HepG2 (cell line): ENCODE results near the gene DRAM1. TPM values are rescaled to one million over a fixed set of nuclear protein-coding genes. Genes with fewer than 3 reads are reported as not detected.

Experiments
- ATAC-seq: fragments of 200-7000 bp; cut with Tn5 transposase; 3 replicates; pipeline ENCODE4 v1.9.1; 2020; ENCODE audit warnings: mild to moderate bottlenecking, moderate library complexity
- BruUV-seq: library from RNA; stranded (reverse); fragments of 400-500 nt; replicated peaks from 2 replicates; lab custom pipeline; 2021; lab: Mats Ljungman, UMichigan
- CTCF ChIA-PET: fragments of 300-600 bp; formaldehyde crosslinking; extraction: SDS; loops from one replicate; lab custom pipeline; 2021; ENCODE audit warnings: low total read pairs, inconsistent platforms, low intra/inter-chr PET ratio; lab: Yijun Ruan, JAX
- POLR2A ChIA-PET: fragments of 350-600 bp; sonication (Branson Sonifier 250); formaldehyde crosslinking; loops from one replicate; lab custom pipeline; 2020; ENCODE audit warnings: antibody characterized with exemption, inconsistent platforms; lab: Yijun Ruan, JAX
- DNase-seq: peaks from one replicate; pipeline ENCODE4 v3.0.0-alpha.2; 2015; ENCODE audit warnings: low spot score
- FAIRE-seq: peaks from 3 replicates; lab custom pipeline; 2011; peaks lifted over from hg19 to GRCh38; lab: Jason Lieb, UNC
- H2AFZ ChIP-seq: one replicate; pipeline ENCODE4 v1.6.1; 2011; ENCODE audit warnings: low read length, inconsistent platforms
- H3K27ac ChIP-seq: fragments of 300-600 bp; 3 replicates; pipeline ENCODE4 v1.8.0; 2011; ENCODE audit warnings: mixed run types, mild to moderate bottlenecking, mixed read lengths, low read length, inconsistent platforms; ENCODE audit not compliant: insufficient read depth; ENCODE audit errors: extremely low read length
- H3K27me3 ChIP-seq, 2 experiments: fragments of 200-600 bp in 1 of 2; 2 replicates in 1 of 2; 3 replicates in 1 of 2; pipeline versions ENCODE4 v1.6.0 to v1.8.0; 2011; ENCODE audit warnings: low read length in 2 of 2, mild to moderate bottlenecking in 2 of 2, moderate library complexity in 2 of 2, inconsistent platforms in 1 of 2; ENCODE audit not compliant: insufficient read depth in 2 of 2, control insufficient read depth in 1 of 2
- H3K36me3 ChIP-seq, 2 experiments: fragments of 200-600 bp in 1 of 2; replicated peaks in 1 of 2; 2 replicates in 1 of 2; 3 replicates in 1 of 2; pipeline versions ENCODE4 v1.5.1 to v1.8.0; 2011; ENCODE audit warnings: low read length in 2 of 2, inconsistent platforms in 1 of 2; ENCODE audit not compliant: insufficient read depth in 2 of 2, control insufficient read depth in 1 of 2
- H3K4me1 ChIP-seq: 2 replicates; pipeline ENCODE4 v1.5.1; 2012; ENCODE audit warnings: low read length, inconsistent platforms; ENCODE audit not compliant: insufficient read depth
- H3K4me2 ChIP-seq: 2 replicates; pipeline ENCODE4 v1.6.0; 2011; ENCODE audit warnings: low read depth, low read length, inconsistent platforms
- H3K4me3 ChIP-seq, 3 experiments: fragments of 200-600 bp in 1 of 3; sonication (generic), shearing (Covaris generic) in 1 of 3; replicated peaks in 1 of 3; 2 replicates each; pipeline ENCODE4 v1.5.1; 2011 to 2016; ENCODE audit warnings: low read length in 3 of 3, inconsistent platforms in 2 of 3, low read depth in 2 of 3, mild to moderate bottlenecking in 2 of 3, control low read depth in 1 of 3, mixed read lengths in 1 of 3; ENCODE audit not compliant: insufficient read depth in 1 of 3
- H3K79me2 ChIP-seq: one replicate; pipeline ENCODE4 v1.6.1; 2011; ENCODE audit warnings: low read length, inconsistent platforms; ENCODE audit not compliant: insufficient read depth
- H3K9ac ChIP-seq: 2 replicates; pipeline ENCODE4 v1.6.0; 2011; ENCODE audit warnings: mild to moderate bottlenecking, low read depth, low read length, inconsistent platforms; ENCODE audit not compliant: insufficient read depth
- H3K9me3 ChIP-seq: 2 replicates; pipeline ENCODE4 v1.5.1; 2012; ENCODE audit warnings: mild to moderate bottlenecking, low read length
- H4K20me1 ChIP-seq: 2 replicates; pipeline ENCODE4 v1.6.0; 2011; ENCODE audit warnings: inconsistent platforms, mild to moderate bottlenecking, low read length, moderate library complexity; ENCODE audit not compliant: insufficient read depth
- AGO1 ChIP-seq: fragments of 200-400 bp; formaldehyde crosslinking; IDR thresholded peaks from 2 replicates; pipeline ENCODE4 v1.6.1; 2017; ENCODE audit warnings: mild to moderate bottlenecking, low read depth, low read length, moderate library complexity; ENCODE audit not compliant: poor library complexity, severe bottlenecking
- HOXA9 ChIP-seq: sonication (generic); formaldehyde crosslinking; IDR thresholded peaks from 2 replicates; pipeline ENCODE4 v1.8.1; 2022; ENCODE audit warnings: missing genetic modification reagents, mild to moderate bottlenecking, moderate library complexity, borderline replicate concordance
- ISL2 ChIP-seq: sonication (generic); formaldehyde crosslinking; IDR thresholded peaks from 2 replicates; pipeline ENCODE4 v1.5.0; 2020; ENCODE audit warnings: missing genetic modification reagents
- JUNB ChIP-seq: sonication (generic); formaldehyde crosslinking; IDR thresholded peaks from 2 replicates; pipeline ENCODE4 v1.8.0; 2022; ENCODE audit warnings: missing genetic modification reagents, mild to moderate bottlenecking, borderline replicate concordance
- KMT2B ChIP-seq: IDR thresholded peaks from 2 replicates; pipeline ENCODE4 v1.6.1; 2016; ENCODE audit warnings: missing genetic modification reagents, missing compliant biosample characterization
- PCBP2 ChIP-seq: fragments of 200-400 bp; formaldehyde crosslinking; optimal IDR thresholded peaks from 2 replicates; pipeline ENCODE3; 2018; ENCODE audit warnings: low read length, low read depth; ENCODE audit not compliant: poor library complexity, severe bottlenecking
- RBM22 ChIP-seq: fragments of 200-400 bp; formaldehyde crosslinking; optimal IDR thresholded peaks from 2 replicates; pipeline ENCODE3; 2017; ENCODE audit warnings: mild to moderate bottlenecking, low read length, moderate library complexity
- SIN3B ChIP-seq: fragments of 150-350 bp; IDR thresholded peaks from 2 replicates; pipeline ENCODE4 v1.6.1; 2014; ENCODE audit warnings: low read length
- SKI ChIP-seq: fragments of 450-650 bp; IDR thresholded peaks from one replicate; pipeline ENCODE4 v1.6.1; 2018; ENCODE audit warnings: mild to moderate bottlenecking; ENCODE audit not compliant: partially characterized antibody
- SNRNP70 ChIP-seq: fragments of 200-400 bp; formaldehyde crosslinking; IDR thresholded peaks from 2 replicates; pipeline ENCODE4 v1.6.1; 2017; ENCODE audit warnings: mild to moderate bottlenecking, low read depth, low read length, moderate library complexity
- TMF1 ChIP-seq: sonication (generic); formaldehyde crosslinking; IDR thresholded peaks from 2 replicates; pipeline ENCODE4 v1.8.1; 2022; ENCODE audit warnings: low read depth, missing genetic modification reagents
- TRAFD1 ChIP-seq: sonication (generic); formaldehyde crosslinking; IDR thresholded peaks from 2 replicates; pipeline ENCODE4 v1.5.1; 2020; ENCODE audit warnings: missing genetic modification reagents, mild to moderate bottlenecking, borderline replicate concordance
- U2AF1 ChIP-seq: fragments of 200-400 bp; formaldehyde crosslinking; optimal IDR thresholded peaks from 2 replicates; pipeline ENCODE3; 2017; ENCODE audit warnings: mild to moderate bottlenecking, low read depth, low read length
- ZFP90 ChIP-seq: sonication (generic); formaldehyde crosslinking; IDR thresholded peaks from 2 replicates; pipeline ENCODE4 v1.8.0; 2022; ENCODE audit warnings: missing genetic modification reagents, mild to moderate bottlenecking, inconsistent platforms, borderline replicate concordance
- ZNF224 ChIP-seq: sonication (generic); formaldehyde crosslinking; IDR thresholded peaks from 2 replicates; pipeline ENCODE4 v1.5.0; 2020; ENCODE audit warnings: mild to moderate bottlenecking, missing genetic modification reagents
- ZNF225 ChIP-seq: sonication (generic); formaldehyde crosslinking; IDR thresholded peaks from 2 replicates; pipeline ENCODE4 v1.4.0; 2020; ENCODE audit warnings: mild to moderate bottlenecking, missing genetic modification reagents
- ZNF678 ChIP-seq: sonication (generic); formaldehyde crosslinking; IDR thresholded peaks from 2 replicates; pipeline ENCODE4 v1.4.0; 2020; ENCODE audit warnings: mild to moderate bottlenecking, missing genetic modification reagents
- ZNF75D ChIP-seq: sonication (generic); formaldehyde crosslinking; IDR thresholded peaks from 2 replicates; pipeline ENCODE4 v1.8.1; 2023; ENCODE audit warnings: missing genetic modification reagents, mild to moderate bottlenecking, borderline replicate concordance
- WGBS: methylation state at CpG from one replicate; pipeline ENCODE4 v1.1.6; 2017; ENCODE audit warnings: low lambda C conversion rate; 5-methylcytosine and 5-hydroxymethylcytosine counted together
- in situ Hi-C: cut with HindIII; loops from 2 replicates; pipeline ENCODE4 v1.10.0; 2017; ENCODE audit warnings: low pct_unique_long_range_greater_than_20kb; ENCODE audit not compliant: extremely low pct_ligation_motif_present
- intact Hi-C: fragments of 100-400 bp; cut with micrococcal nuclease; formaldehyde crosslinking; loops from one replicate; pipeline ENCODE4 v1.10.0; 2022; ENCODE audit not compliant: unreplicated experiment
- polyA plus RNA-seq, 8 experiments: library from polyadenylated mRNA; depleted of rRNA in 3 of 8; stranded (reverse) in 7 of 8; unstranded in 1 of 8; fragments of >200 nt; fragmentation: Illumina TruSeq in 4 of 8; extraction: Trizol in 4 of 8; gene quantifications; 2 replicates each; pipeline versions ENCODE4 v1.2.1 to v1.2.3, GENCODE V29; 2011 to 2016; ENCODE audit warnings: low read depth in 4 of 8, missing spikeins in 1 of 8, mixed read lengths in 1 of 8; ENCODE audit not compliant: insufficient read depth in 1 of 8
- total RNA-seq, 5 experiments: library from RNA; depleted of rRNA; stranded (reverse); fragments of >200 nt; fragmentation: Illumina TruSeq; extraction: Trizol; gene quantifications; 2 replicates each; pipeline ENCODE4 v1.2.3, GENCODE V29; 2016; ENCODE audit warnings: low read depth in 1 of 5

The DRAM1 gene
- total and polyA plus RNA-seq, 2 of the 13 experiments (the other 11 are each of a cell fraction or from before 2014, with no cell fraction given) = 20.9 to 32.6 TPM

- in situ Hi-C loops = no loop called here
- DNase-seq (no peak), ATAC-seq (no peak), FAIRE-seq (no peak)
- CTCF ChIA-PET = no interaction called here
- POLR2A ChIA-PET = no interaction called here
- no TSS peak for BruUV-seq
- Histone ChIP-seq H3K4me1 (peaks cover 10% of the 10 kb centered on the region), H4K20me1 (no peaks in the 10 kb centered on the region), H3K27ac (no peak overlapping the region), H3K4me2 (no peak overlapping the region), H3K9me3 (no peaks in the 10 kb centered on the region), H3K36me3 (no peaks in the 10 kb centered on the region), H2AFZ (no peak overlapping the region), H3K27me3 (no peaks in the 10 kb centered on the region), H3K9ac (no peak overlapping the region), H3K4me3 (no peak overlapping the region), H3K79me2 (no peaks in the 10 kb centered on the region)
- WGBS = 75% methylated on average over 1 of the region's 1 CpG
- intact Hi-C loops = no loop called here
- TF ChIP-seq HOXA9 (CRISPR knock-in tag) (no peak), PCBP2 (no peak), SIN3B (no peak), ZNF678 (CRISPR knock-in tag) (no peak), ZNF75D (CRISPR knock-in tag) (no peak), TRAFD1 (CRISPR knock-in tag) (no peak), ISL2 (CRISPR knock-in tag) (no peak), JUNB (CRISPR knock-in tag) (no peak), SNRNP70 (no peak), U2AF1 (no peak), RBM22 (no peak), SKI (no peak), TMF1 (CRISPR knock-in tag) (no peak), ZNF224 (CRISPR knock-in tag) (no peak), ZNF225 (CRISPR knock-in tag) (no peak), KMT2B (CRISPR knock-in tag) (no peak), ZFP90 (CRISPR knock-in tag) (no peak), AGO1 (no peak)
Observed at GRCh38 chr12:101857043-101857558, 20.3 kb upstream of the DRAM1 start.
